Gastroesophageal sphincter (tissue), 3 donors: ENCODE measurements around the gene ARGLU1.

Experiments used
- CTCF ChIP-seq, 4 experiments: fragments of 200-600 bp in 2 of 4; fragments of 450-650 bp in 2 of 4; sonication (generic) in 1 of 4; IDR thresholded peaks; one replicate each; pipeline ENCODE4 v1.5.1; 2017 to 2019; ENCODE audit warnings: antibody characterized with exemption in 4 of 4, mild to moderate bottlenecking in 2 of 4, moderate library complexity in 2 of 4
- EP300 ChIP-seq: sonication (generic); formaldehyde crosslinking; IDR thresholded peaks from one replicate; pipeline ENCODE4 v1.6.1; 2017; ENCODE audit warnings: antibody characterized with exemption, mild to moderate bottlenecking
- POLR2A ChIP-seq, 2 donors: fragments of 450-650 bp; IDR thresholded peaks; one replicate each; pipeline ENCODE4 v1.6.1; 2017; ENCODE audit warnings: antibody characterized with exemption in 2 of 2, mild to moderate bottlenecking in 2 of 2, moderate library complexity in 1 of 2
- POLR2AphosphoS5 ChIP-seq: sonication (generic); formaldehyde crosslinking; IDR thresholded peaks from one replicate; pipeline ENCODE4 v1.6.1; 2017; ENCODE audit warnings: antibody characterized with exemption

- TF ChIP-seq CTCF (IDR thresholded peaks at IDR 0.05), result no peak
- TF ChIP-seq POLR2A (IDR thresholded peaks at IDR 0.05), result no peak
- no peak for TF ChIP-seq EP300
- no peak for TF ChIP-seq POLR2AphosphoS5
These were observed 26.1 kb downstream of the ARGLU1 start for GRCh38 chr13:106541826-106542225.
